Stimulated activated CD4-positive, alpha-beta T cell treated with anti-CD3 and anti-CD28 coated beads, Interleukin-2, amount 100 ng/mL, for 4 hours (primary cell): Measurements from ENCODE around the gene RASSF10.

Experiments
- DNase-seq: peaks from one replicate; pipeline ENCODE4 v3.0.0-alpha.2; 2020; ENCODE audit warnings: low read depth

The RASSF10 gene

DNA sequence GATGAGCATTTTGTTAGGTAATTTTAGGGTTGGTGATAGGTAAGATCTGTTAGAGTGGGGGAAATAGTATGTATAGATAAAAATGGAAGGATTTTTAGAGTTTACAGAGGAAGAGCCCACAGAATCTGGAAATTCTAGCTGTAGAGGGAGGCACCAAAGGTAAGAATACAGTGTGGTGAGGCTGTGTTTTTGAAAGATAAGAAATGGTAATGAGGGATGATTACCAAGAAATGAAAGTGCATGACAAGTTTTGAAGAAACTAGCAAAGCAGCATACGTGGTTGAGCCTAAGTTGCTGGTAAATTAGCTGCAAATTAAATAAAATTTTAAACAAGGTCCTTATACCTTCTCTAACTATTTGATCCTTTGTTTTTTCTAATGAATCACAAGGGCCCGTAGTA lies 14.6 kb upstream of the RASSF10 start:
- DNase-seq, result no peak

DNA sequence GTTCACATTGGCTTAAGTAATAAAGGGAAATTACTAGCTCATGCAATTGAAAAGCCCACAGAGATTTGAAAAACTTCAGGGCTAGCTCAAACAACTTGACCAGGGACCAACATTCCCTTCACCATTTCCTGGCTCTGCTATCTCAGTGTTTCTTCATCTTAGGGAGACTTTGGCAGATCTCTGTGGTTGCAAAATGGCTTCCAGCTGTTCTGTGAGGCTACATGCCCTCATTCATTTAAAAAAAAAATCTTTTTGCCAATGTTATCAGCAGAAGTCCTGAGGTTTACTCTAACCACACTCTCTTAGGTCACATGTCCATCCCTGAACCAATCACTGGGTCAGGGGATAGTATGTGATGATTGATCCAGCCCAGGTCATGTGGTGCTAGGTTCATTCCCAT lies 13.9 kb upstream of the RASSF10 start:
- DNase-seq, result no peak

DNA sequence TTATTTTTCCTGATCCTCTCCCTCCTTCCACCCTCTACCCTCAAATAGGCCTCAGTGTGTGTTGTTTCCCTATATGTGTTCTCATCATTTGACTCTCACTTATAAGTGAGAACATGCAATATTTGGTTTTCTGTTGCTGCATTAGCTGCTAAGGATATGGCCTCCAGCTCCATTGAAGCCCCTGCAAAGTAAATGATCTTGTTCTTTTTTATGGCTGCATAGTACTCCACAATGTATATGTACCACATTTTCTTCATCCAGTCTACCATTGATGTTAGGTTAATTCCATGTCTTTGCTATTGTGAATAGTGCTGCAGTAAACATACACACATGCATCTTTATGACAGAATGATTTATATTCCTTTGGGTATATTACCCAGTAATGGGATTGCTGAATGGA lies 13.3 kb upstream of the RASSF10 start:
- no peak for DNase-seq

DNA sequence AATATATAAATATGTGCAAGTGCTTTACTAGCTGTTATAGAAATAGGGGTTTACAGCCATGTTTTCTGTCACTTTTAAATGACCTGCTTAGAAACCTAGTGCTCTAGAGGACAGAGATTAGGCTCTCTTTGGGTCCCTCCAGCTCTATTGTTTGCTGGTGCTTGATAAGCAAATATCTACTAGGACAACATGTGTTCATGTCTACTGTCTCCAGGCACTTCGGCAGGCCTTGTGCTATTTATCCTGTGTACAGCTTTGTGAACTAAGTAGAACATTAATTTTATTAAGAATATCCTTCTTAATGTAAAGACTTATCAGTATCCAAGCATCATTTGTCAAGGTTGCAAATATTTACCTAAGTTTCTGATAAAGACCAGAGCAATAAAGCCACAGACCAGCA lies 11.9 kb upstream of the RASSF10 start:
- no peak for DNase-seq

DNA sequence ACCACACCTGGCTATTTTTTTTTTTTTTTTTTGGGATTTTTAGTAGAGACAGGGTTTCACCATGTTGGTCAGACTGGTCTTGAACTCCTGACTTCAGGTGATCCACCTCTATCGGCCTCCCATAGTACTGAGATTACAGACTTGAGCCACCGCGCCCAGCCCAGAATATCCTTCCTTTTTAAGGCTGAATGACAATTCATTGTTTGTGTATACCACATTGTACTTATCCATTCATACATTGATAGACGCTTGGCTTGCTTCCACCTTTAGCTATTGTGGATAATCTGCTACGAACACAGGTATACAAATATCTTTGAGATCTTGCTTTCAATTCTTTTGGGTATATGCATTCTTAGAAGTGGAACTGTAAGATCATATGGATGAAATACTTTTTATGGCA lies 10.8 kb upstream of the RASSF10 start:
- DNase-seq, result no peak

DNA sequence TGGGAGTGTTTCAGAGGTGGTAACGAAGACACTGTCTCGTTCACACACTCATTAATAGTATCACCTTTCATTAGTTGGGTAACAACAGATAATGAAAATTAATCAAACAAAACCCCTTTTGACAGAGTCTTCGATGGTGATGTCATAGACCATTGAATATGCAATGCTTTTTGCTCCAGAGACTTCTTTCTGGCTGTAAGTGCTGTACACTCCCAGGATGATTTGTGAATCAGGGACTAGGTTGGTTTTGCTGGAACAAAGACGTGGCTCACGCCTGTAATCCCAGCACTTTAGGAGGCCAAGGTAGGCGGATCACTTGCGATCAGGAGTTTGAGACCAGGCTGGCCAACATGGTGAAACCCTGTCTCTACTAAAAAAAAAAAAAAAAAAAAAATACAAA lies 9.5 kb upstream of the RASSF10 start:
- DNase-seq, result no peak

DNA sequence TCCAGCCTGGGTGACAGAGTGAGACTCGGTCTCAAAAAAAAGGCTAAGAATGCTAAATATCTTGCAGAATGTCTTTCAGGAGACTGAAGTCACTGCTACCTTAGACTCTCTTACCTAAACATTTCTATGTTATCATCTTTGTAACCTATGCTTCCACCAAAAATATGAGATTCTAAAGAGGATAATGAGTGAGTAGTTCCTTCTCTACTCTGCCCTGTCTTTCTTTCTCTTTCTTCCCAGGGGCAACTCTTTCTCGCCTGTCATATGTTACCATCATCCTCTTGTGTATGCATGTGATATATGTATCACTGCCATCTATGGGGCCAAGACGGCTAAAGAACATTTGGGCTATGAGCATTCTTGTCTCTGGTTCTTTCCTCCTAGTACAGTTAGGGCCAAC lies 9.0 kb upstream of the RASSF10 start:
- DNase-seq, result no peak

DNA sequence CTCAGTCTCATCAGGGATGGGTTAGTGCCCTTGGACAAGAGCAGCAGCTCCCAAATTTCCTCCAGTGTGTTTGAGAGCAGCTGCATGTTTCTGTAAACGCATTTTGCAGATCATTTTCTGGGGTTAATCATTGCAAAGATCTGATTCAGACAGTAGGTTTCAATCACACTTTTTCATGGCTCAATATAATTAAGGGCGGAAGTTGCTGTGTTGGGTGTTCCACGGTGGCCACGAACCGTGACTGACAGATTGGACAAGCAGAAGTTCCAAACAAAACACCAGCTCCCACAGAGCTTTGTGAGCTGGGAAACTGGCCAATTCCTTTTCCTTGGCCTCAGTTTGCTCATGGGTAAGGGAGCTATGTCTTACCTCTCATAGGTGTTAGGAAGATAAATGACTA lies 8.4 kb upstream of the RASSF10 start:
- DNase-seq, result no peak

DNA sequence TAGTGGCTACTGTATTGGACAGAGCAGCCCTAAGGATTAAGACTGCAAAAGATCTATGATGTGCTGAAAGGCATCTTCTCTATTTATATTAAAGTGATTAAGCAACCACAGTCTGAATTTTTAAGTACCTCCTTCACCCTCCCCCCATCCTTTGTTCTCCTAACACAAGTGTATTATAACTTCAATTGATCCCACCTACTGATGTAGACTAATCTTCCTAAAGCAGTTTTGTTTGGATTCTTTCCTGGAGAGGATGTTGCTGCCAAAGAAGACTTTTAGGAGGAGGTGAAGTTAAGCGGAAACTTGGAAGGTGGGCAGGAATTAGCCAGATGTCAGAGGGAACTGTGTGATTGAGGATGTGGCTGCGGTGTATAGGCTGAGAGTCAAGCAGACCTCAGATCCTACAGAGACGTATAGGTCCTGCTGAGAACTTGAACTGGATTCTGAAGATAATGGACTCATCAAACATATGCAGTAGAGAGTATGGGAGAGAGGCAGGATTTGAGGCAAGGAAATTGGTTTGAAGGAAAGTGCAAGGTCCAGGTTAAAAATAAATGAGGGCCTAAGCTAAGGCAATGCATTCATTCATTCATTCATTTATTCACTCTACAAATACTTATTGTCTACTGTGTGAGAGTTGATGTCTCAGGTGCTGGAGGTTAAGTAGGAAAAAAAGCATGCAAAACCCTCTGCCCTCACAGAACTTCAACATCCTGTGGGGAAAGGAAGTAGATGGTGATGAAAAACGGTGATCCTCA lies 5.2 kb upstream of the RASSF10 start:
- no peak for DNase-seq

DNA sequence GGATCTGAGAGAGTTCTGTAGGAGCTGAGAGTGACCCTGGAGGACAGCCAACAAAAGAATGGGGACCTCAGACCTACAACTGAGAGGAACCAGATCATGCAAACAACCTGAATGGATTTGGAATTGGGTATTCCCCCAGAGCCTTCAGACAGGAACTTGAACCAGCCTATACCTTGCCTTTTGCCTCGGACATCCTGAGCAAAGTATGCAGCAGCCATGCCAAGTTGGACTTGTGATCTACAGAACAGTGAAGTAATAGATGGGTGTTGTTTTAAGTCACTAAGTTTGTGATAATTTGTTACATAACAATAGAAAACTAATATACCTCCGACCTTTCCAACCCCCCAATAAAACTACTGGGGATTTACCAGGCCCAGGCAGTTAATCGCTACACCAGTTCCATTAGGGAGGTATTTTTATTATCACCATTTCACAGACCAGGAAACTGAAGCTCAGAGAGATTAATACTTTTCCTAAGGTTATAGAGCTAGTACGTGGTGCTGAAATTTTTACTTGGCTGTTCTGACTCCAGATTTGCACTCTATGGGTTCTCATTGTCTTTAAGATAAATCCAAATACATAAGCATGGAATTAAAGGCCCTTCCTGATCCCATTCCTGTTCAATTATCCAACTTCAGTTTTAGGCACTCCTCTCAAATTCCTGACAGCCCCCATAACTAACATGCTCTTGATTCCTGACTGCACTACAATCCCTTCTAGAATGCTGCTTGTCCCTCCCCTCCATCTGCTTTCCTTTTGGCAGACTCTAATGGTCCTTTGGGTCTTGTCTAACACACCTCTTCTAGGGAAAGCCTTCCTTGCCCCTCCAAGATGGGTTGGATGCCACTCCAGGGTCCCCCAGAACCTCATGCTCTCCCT lies 1.7 kb upstream of the RASSF10 start:
- DNase-seq, result no peak

DNA sequence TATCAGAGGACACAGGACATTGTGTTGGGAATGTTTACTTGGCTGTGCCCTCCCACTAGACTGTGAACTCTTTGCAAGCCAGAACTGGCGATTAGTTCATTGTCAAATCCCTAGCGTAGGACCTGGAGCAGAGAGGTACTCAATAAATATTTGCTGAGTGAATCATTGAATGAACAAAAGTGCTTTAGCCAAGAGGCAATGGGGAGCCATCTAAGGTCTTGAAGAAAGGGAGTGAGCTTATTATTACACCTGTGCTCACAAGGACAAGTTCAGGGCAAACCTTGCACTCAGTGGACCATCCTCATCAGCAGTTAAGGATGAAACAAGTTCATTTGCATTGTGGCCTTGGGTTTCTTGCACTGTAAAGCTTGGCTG lies 1.1 kb upstream of the RASSF10 start:
- DNase-seq, result no peak

DNA sequence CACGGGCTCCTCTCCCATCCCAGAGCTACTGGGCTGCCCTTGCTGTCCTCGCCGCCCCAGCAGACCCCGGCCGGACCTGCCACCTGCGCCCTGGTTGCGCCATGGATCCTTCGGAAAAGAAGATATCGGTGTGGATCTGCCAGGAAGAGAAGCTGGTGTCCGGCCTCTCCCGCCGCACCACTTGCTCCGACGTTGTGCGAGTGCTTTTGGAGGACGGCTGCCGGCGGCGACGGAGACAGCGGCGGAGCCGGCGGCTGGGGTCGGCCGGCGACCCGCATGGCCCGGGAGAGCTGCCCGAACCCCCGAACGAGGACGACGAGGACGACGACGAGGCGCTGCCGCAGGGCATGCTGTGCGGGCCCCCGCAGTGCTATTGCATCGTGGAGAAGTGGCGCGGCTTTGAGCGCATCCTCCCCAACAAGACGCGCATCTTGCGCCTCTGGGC lies 382 bp downstream of the RASSF10 start:
- DNase-seq, result no peak

DNA sequence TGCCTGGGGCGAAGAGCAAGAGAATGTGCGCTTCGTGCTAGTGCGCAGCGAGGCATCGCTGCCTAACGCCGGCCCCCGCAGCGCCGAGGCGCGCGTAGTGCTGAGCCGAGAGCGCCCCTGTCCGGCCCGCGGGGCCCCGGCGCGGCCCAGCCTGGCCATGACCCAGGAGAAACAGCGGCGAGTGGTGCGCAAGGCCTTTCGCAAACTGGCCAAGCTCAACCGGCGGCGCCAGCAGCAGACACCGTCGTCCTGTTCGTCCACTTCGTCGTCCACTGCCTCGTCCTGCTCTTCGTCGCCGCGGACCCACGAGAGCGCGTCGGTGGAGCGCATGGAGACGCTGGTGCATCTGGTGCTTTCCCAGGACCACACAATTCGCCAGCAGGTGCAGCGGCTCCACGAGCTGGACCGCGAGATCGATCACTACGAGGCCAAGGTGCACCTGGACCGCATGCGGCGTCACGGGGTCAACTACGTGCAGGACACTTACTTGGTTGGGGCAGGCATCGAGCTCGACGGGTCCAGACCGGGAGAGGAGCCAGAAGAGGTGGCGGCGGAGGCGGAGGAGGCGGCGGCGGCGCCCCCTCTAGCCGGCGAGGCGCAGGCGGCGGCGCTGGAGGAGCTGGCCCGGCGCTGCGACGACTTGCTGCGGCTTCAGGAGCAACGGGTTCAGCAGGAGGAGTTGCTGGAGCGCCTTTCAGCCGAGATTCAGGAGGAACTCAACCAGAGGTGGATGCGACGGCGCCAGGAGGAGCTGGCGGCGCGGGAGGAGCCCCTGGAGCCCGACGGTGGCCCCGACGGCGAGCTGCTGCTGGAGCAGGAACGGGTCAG lies 1.0 kb downstream of the RASSF10 start:
- no peak for DNase-seq

DNA sequence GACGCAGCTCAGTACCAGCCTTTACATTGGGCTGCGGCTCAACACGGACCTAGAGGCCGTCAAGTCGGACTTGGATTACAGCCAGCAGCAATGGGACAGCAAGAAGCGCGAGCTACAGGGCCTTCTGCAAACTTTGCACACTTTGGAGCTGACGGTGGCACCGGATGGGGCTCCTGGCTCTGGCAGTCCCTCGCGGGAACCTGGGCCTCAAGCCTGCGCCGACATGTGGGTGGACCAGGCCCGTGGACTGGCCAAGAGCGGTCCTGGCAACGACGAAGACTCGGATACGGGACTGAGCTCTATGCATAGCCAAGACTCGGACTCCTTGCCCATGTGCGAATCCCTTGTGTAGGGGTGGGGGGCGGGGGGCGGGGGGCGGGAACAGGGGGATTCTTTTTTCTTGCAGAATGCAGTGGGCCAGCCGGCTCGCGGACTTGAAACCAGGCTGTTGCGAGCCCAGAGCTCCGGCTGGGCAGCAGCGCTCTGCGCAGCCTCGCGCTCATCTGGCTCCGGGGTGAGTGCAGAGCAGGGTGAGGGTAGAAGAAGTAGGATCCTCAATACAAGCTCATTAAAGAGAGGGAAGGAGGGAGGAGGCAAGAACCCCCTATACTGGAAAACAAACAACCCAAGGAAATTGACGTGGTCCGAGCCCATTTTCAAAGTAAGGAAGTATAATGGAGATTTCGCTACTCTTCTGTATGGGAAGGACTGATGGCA lies 1.8 kb downstream of the RASSF10 start:
- no peak for DNase-seq

DNA sequence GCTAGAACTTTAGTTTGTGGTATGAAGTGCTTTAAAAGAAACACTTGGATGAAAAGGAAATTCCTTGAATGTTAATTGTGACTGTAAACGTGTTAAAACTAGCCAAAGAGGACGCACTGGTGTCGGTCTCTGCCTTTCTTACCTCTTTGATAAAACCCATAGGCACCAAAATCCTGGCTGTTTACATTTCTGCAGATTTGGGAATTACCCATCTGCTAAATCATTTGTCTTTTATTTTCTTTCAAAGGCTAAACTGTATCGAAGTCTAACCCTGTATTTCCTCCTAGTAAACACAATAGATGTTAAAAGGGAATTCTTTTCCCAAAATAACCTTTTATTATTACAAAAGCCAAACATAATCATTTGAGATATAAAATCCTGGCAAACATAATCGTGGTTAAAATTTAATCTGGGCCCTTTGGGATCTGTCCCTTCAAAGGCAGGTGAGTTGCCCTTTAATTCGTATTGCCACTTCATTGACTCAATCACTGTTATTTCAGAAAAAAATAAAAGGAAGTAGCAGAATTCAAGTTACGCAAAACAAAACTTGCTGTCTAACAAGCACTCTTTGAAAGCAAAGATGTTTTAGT lies 2.4 kb downstream of the RASSF10 start:
- no peak for DNase-seq

DNA sequence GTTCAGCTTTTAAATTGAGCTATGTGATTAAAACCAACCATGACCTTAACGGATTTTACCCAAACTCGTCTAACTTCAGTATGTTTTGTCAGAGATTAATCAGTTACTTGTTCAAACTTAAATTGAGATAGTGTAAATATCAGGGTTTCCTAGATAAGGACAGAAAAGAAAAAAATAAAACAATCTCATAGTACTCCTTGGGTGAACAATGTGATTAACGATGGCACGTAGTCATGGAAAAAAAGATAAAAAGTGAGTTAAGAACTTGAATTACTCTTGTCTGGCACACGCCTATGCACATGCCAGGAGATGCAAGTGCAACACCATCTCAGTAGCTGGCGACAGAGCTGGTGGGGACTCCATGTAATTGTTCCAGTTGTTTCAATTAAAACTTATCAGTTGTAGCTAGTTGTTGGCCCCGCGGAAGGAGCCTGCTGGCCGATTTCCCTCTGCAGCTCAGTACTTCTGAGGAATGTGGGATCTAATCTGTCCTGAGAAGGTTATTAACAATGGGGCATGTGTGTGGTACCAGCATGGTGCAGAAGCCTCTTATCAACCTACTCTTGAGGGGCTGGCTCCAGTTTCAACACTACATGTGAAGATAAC lies 3.0 kb downstream of the RASSF10 start:
- no peak for DNase-seq

DNA sequence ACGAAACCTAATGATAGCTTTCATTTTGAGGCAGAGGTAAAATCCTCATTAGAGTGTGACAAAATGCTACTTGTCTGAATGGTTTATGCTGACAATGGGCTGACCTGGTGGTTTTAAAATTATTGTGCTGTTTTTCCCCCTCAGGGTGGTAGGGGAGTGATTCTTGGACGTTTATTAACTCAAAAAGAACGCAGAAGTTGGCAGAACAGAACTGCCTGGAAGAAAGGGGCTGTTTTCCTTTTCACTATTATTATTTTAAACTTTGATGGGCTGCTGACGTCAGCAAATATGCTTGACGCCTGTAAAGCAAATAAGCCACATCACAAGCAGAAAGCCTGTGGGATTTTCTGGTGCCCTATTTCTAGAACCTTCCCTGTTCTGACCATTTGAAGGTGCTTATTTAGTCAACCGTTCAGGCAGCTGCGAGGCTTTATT lies 4.0 kb downstream of the RASSF10 start:
- DNase-seq, result no peak

DNA sequence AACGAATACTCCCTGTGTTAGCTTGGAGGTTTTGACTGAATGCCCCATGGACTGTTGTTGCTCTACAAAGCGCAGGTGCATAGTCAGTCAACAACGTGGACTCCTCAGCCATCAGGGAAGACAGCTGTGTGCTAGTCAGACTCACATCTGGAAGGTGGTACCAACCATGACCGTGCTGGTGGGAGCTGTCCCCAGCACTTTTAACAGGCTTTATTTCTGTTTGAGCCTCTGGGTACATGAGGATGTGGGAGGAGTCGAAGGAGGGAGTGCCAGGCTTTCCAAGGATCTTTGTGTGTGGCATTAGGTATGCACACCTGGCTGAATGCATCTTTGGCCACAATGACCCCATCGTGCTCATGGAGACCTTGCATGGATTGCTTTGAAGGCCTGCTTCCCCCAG lies 6.6 kb downstream of the RASSF10 start:
- no peak for DNase-seq

DNA sequence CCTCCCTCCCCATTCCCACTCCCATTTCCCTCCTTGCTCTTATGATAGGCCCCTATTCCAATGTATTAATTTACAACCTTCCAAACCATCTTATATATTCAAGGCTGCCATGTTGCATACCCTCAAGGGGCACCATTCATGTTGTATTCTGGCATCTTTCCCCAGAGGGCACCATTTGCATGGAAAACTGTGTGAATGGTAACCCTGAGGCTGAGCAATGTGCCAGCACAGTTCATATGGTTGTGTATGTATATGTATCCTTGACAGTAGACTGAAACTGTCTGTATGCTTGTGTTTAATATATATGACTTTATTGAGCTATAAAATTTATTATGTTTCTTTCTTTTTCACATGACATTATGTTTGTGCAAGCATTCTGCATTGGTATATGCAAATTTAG lies 7.3 kb downstream of the RASSF10 start:
- DNase-seq, result no peak

DNA sequence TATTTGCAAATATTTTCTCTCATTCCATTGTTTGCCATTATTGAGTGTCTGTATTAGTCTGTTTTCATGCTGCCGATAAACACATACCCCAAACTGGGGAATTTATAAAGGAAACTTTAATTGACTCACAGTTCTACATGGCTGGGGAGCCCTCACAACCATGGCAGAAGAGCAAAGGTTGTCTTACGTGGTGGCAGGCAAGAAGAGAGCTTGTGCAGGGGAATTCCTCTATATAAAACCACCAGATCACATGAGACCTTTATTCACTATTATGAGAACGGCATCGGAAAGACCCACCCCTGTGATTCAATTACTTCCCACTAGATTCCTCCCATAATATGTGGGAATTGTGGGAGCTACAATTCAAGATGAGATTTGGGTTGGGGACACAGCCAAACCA lies 10.2 kb downstream of the RASSF10 start:
- DNase-seq, result no peak

DNA sequence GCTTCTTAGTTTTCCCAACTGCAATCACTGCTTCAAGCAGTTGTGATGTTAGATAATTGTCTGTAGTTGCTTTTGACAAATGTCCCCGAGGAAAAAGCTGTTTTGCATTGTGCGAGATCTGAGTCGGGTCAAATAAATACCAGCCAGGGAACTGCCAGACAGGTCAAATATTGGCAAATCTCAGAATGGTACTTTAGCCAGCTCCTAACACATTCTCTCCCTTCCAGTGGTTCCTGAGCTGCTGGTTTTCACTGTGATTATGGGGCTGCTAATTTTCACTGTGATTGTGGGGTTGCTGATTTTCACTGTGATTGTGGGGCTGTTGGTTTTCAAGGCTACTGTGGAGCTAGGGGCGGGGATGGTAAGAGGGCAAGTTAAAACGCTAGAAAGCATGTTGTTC lies 14.3 kb downstream of the RASSF10 start:
- no peak for DNase-seq
